ENCODE data around the gene OR2H2. TPM values are rescaled to one million over a fixed set of nuclear protein-coding genes. Genes with fewer than 3 reads are reported as not detected.

OR2H2 gene
- polyA plus RNA-seq (2012; ENCODE audit: insufficient read depth, insufficient read length): not detected

DNA sequence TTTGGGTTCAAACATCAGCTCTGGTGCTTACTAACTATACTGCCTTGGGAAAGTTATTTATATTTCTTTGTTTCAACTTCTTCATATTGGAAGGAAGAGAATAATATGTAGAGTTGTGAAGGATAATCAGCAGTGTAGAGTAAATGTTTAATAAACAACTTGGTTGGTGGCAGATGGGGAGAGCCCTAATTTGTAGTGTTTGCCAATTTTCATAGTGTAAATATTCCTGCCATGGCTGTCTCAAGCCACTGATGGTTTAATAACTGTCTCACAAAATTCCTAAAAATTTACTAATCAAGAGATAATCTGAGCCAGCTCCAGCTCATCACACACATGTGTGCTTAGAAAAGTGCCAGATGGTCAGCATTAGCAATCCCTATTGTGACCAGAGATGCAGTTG, at the start of gene OR2H2:
Gene OR2H2 (plus strand): TSS at position 301 of the 400 bp plus-strand sequence. CDS start 2,824 bp downstream, outside the sequence.
- H3K4me3 ChIP-seq (ENCODE audit: low read length): no peak within 1 kb of the TSS
- no peak for DNase-seq (ENCODE audit: low read depth, low spot score)

DNA sequence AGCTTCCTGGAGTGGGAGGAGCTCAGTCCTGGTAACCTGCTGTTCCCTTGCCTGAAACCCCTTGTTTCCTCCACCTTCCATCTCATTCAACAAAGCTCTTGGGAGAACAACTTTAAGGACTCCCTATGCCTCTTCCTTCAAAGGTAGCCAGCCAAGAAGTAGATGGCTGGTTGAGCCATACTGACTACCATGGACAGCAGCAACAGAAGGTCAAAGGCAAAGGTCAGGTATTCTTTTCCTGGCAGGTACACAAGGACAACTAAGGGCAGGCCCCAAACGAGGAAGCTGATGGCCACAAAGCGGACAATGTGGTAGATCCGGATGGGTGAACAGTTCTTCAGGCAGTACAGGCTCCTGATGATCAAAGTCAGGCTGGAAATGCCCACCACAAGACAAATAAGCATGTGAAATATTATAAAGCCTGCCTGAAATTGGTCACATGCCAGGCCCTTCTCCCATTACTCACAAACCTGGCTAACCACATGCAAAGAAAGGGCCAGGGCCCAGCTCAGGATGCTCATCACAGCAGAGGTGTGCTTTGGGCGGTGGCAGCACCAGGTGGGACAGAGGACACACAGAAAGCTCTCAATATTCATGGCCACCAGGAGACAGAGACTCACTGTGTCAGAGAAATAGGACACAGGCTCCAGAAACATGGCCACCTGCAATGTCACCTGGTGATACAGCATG, 47.1 kb upstream of the OR2H2 start:
- H3K4me3 ChIP-seq (ENCODE audit: low read length): no peak overlapping the region

DNA sequence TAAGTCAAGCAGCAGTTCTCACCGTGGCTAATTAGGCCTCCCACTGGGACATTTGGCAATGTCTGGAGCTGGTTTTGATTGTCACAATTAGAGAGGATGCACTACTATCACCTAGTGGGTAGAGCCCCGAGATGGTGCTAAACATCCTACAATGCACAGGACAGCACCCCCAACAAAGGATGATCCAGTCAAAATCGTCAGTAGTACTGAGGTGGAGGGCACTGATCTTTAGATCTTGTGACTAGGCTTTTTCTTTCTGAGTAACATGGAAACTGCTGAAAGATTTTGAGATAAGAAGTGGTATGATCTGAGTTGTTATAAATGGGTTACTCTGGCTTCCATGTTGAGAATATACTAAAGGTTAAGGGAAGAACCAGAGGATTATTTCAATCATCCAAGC, 37.3 kb upstream of the OR2H2 start:
- no peak overlapping the region for H3K4me3 ChIP-seq (ENCODE audit: low read length)
- DNase-seq (ENCODE audit: low read depth, low spot score): no peak

More for the DNA sequence above, 47.1 kb upstream of the OR2H2 start:
- DNase-seq (ENCODE audit: low read depth, low spot score): no peak

DNA sequence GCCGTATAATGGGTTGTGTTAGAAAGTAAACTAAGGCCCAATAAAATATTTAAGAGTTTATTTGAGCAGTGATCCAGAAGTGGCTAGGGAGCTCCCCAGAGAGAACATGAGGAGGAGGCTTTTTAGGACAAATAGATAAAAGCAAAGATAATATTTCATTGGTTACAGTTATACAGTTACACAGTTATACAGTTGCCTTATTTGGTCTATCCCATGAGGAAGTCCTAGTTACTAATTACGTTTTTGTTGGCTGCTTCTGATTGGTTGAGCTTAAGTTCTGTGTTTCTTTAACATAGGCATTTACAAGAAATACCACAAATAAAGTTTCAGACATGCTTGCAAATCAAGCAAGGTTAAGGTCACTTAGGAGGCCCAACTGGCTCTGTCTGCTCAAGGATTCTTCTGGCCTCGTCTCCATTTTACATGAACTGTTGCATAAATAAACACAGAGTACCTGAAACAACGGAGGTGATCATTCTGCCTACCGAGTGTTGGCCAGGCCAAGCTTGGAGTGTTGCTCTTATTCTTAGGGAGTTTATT, 32.3 kb upstream of the OR2H2 start:
- H3K4me3 ChIP-seq (ENCODE audit: low read length): no peak overlapping the region

DNA sequence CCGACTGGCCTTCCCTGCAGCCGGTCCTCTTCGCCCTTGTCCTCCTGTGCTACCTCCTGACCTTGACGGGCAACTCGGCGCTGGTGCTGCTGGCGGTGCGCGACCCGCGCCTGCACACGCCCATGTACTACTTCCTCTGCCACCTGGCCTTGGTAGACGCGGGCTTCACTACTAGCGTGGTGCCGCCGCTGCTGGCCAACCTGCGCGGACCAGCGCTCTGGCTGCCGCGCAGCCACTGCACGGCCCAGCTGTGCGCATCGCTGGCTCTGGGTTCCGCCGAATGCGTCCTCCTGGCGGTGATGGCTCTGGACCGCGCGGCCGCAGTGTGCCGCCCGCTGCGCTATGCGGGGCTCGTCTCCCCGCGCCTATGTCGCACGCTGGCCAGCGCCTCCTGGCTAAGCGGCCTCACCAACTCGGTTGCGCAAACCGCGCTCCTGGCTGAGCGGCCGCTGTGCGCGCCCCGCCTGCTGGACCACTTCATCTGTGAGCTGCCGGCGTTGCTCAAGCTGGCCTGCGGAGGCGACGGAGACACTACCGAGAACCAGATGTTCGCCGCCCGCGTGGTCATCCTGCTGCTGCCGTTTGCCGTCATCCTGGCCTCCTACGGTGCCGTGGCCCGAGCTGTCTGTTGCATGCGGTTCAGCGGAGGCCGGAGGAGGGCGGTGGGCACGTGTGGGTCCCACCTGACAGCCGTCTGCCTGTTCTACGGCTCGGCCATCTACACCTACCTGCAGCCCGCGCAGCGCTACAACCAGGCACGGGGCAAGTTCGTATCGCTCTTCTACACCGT, 31.5 kb upstream of the OR2H2 start:
- H3K4me3 ChIP-seq (ENCODE audit: low read length): no peak overlapping the region
- no peak for DNase-seq (ENCODE audit: low read depth, low spot score)

More for the DNA sequence above, 32.3 kb upstream of the OR2H2 start:
- peak; percentile 77 for DNase-seq (ENCODE audit: low read depth, low spot score)

DNA sequence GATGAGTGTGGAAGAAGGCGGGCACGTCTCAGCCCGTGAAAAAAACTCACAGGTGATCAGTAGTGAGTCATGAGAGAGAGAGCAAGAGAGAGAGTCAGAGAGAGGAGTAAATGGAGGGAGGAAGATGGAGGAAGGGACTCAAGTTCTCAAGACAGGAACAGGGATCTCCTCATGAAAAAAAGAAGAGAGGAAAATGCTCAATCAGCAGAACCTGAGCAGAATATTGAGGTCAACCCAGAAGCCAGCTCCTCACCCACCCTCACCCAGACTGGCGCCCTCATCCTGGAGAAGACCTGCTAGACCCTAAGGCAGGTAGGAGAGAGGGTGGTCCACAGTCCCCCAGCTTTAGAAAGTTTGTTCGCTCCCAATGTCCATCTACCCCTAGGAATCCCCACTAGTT, 30.2 kb upstream of the OR2H2 start:
- DNase-seq (ENCODE audit: low read depth, low spot score): no peak
- H3K4me3 ChIP-seq (ENCODE audit: low read length): no peak overlapping the region

DNA sequence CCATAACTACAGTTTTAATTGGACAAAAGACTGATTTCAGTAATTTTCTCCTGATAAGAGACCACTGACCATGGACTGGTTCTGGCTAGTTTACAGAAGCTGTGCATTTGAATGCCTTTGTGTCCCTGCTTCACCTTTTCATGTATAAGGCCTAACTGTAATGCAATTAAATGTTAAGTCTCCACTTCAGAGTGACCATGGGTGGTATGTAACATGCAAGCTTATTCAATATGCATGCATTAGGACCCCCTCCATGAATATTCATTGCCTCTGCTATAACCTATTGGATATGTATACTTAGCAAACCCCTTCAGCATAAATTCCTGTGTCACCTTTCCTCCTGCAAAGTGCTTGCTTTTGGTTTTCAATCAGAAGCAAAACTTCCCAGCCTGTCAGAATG, 27.6 kb upstream of the OR2H2 start:
- H3K4me3 ChIP-seq (ENCODE audit: low read length): no peak overlapping the region
- no peak for DNase-seq (ENCODE audit: low read depth, low spot score)

DNA sequence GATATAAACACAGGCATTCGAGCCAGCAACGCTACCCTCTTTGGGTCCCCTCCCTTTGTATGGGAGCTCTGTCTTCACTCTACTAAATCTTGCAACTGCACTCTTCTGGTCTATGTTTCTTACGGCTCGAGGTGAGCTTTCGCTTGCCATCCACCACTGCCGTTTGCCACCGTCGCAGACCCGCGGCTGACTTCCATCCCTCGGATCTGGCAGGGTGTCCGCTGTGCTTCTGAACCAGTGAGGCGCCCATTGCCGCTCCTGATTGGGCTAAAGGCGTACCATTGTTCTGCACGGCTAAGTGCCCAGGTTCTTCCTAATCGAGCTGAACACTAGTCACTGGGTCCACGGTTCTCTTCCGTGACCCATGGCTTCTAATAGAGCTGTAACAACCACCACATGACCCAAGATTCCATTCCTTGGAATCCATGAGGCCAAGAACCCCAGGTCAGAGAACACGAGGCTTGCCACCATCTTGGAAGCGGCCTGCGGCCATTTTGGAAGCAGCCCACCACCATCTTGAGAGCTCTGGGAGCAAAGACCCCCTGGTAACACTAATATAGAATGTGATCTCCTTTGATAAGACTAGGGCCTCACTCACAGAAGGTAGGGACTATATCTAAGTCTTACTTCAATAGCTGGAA, 26.4 kb upstream of the OR2H2 start:
- H3K4me3 ChIP-seq (ENCODE audit: low read length): no peak overlapping the region
- DNase-seq (ENCODE audit: low read depth, low spot score): no peak

DNA sequence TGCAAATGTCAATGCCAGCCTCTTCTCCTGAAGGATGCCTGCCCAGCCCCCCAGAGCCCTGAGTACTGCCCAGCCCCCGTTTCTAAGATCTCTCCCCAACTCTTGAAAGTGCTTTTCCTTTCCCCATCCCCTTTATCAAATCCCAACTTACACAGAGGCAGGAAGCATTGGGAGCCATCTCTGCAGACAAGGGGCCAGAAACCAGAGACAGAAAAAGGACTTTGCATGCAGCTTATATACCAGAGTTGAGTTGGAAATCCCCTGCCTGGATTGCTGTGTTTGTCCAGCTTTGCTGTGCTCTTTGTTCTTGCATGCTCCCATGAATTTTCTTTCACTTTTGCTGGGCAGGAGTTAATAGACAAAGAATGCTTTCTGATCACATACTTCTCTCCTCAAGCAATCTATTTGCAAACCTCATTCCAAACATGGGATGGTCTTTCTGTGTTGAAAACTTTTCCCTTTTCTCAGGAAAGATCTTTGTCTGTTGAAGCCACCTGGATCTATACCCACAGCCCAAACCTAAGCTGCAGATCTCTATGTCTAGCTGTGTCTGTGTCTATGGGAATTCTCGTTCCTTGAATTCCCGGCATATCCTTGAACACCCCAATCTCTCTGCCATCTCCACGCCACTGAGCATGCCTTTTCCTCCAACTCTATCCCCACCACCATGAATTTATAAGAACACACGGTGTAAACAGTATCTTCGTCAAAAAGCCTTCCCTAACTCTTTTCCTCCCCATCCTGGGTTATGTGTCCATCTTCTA, 25.2 kb upstream of the OR2H2 start, which contains the start of gene UBD:
Gene UBD (minus strand): TSS at position 209 of the 764 bp plus-strand sequence. CDS start 31 bp downstream, at position 178.
- no peak within 1 kb of the TSS for H3K4me3 ChIP-seq (ENCODE audit: low read length)
- DNase-seq (ENCODE audit: low read depth, low spot score): no peak

DNA sequence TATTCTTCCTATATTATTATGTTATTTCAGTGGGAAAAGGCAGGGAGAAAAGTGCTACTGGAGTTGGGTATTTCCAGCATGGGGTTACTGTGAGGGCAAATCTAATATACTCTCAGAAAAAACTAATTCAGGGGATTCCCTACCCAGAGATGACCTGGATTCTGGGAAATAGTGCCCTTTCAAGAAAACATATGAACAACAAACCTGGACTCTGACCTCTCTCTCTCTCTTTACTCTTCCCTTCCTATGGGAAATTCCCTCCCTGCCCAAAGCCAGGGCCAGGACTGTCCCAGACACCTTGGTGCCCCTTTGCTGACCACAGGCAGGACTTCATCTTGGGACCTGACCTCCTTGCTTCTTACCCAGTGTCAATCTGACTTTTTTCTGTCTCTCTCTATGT, 23.8 kb upstream of the OR2H2 start:
- DNase-seq (ENCODE audit: low read depth, low spot score): no peak
- no peak overlapping the region for H3K4me3 ChIP-seq (ENCODE audit: low read length)

DNA sequence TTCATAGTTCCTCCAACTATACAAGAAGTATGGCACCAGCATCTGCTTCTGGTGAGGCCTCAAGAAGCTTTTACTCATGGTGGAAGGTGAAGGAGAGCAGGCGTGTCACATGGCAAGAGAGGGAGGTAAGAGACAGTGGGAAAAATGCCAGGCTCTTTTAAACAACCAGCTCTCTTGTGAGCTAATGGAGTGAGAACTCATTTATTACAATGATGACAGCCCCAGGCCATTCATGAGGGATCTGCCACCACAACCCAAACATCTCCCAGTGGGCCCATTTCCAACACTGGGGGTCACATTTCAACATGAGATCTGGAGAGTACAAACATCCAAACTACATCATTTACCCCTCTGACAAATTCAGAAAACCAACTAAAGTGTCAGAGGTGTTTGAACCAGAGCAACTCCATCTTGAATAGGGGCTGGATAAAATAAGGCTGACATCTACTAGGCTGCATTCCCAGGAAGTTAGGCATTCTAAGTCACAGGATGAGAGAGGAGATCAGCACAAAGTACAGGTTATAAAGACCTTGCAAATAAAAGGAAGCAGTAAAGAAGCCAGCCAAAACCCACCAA, 23.2 kb upstream of the OR2H2 start:
- DNase-seq (ENCODE audit: low read depth, low spot score): no peak
- no peak overlapping the region for H3K4me3 ChIP-seq (ENCODE audit: low read length)

DNA sequence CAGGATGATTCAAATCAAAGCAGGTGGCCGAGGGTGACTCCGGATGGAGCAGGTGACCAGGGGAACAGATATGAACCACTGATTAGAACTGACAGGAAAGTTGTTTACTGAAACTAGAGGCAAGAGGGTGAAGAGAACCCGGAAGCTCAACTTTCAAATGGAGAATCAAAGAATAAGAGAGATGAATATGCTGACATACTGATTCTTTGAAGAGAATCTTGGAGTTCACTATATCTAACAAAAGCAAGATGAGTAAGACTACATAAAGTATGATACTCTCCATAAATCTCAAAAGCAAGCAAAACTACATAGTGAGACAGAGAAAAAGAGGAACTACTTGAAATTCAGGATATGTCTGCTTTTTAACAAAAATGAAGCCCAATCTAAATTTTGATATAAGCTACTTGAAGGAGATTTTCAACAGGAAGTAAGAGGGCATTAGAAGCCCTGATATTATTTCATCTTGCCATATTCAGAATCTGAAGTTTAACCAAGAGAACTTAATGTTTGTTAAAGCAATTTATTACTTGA, 21.4 kb upstream of the OR2H2 start:
- H3K4me3 ChIP-seq (ENCODE audit: low read length): no peak overlapping the region
- no peak for DNase-seq (ENCODE audit: low read depth, low spot score)

DNA sequence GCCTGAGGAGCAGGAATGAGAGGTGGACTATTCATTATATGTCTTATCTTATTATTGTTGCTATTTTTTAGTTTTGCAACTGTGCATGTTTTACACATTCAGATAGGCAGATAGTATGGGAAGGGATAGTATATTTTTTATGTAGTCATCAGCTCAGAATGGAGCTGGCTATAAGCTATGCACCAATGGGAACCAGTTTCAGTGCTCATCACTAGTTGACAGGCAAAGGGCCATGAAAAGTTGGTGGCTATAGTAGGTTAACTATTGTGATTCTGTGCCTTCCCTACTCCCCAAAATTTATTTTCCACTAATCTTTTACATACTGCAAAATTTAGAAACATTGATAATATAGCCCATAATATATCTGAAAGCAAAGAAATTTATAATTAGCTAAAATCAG, 20.0 kb upstream of the OR2H2 start:
- DNase-seq (ENCODE audit: low read depth, low spot score): no peak
- no peak overlapping the region for H3K4me3 ChIP-seq (ENCODE audit: low read length)

DNA sequence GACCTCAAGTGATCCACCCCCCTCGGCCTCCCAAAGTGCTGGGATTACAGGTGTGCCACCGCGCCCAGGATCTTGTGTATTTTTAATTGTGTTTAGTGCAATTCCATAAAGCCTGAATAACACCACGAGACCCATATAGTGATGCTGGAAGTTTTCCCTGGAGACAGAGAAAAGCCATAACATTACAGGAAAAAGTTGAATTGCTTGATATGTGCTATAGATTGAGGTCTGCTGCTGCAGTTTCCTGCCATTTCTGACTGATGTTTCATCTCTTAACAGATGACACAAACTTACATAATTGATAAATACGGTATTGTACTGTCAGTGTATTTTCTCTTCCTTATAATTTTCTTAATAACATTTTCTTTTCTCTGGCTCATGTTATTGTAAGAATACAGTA, 18.1 kb upstream of the OR2H2 start:
- DNase-seq (ENCODE audit: low read depth, low spot score): no peak
- no peak overlapping the region for H3K4me3 ChIP-seq (ENCODE audit: low read length)

DNA sequence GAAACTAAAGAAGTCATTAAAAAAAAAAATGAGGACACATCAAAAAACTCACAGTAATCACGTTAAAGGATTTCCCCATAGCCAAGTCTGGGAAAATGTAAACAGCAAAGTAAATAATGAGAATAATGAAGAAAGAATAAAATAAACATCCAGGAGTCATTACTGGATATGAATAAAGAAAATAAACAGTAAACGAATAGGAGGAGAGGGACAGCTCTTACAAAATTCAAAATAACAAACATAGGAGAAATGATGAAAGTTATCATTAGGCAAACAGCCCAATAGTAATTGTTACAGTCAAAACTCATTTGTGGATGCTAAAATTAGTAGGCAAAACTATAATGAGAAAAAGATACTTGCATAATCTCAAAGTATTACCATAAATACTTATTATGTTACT, 17.4 kb upstream of the OR2H2 start:
- no peak overlapping the region for H3K4me3 ChIP-seq (ENCODE audit: low read length)
- no peak for DNase-seq (ENCODE audit: low read depth, low spot score)

DNA sequence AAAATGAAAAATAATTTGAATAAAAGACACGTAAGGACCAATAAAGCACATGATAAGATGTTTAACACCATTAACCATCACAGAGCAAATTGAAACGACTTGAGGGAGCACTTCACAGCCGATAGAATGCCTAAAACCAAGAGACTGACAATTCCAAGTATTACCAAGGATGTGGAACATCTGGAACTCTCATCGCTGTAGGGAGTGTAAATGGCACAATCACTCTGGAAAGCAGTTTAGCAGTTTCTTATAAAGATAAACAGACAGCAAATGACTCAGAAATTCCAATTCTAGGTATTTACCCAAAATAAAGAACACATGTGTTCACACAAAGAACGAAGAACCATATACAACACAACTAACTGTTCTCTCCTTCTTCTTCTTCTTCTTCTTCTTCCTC, 16.9 kb upstream of the OR2H2 start:
- no peak for DNase-seq (ENCODE audit: low read depth, low spot score)
- H3K4me3 ChIP-seq (ENCODE audit: low read length): no peak overlapping the region

DNA sequence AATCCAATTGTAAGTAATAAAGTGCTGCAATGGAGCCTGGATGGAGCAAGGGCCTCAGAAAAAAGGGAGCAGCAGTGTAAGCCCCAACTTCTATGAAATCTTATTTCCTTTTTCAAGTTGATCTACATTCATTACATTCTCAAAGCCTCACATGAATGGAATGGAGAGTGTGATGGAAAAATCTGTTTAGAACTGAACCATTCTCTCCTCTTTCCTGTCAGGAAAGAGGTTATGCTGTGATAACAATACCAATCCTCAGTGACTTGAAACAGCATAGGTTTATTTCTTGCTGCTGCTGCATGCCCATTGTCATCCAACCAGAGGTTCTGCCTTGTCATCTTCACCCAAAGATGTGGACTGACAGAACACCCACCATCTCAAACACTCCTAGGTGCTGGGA, 8.9 kb upstream of the OR2H2 start:
- no peak overlapping the region for H3K4me3 ChIP-seq (ENCODE audit: low read length)
- no peak for DNase-seq (ENCODE audit: low read depth, low spot score)

DNA sequence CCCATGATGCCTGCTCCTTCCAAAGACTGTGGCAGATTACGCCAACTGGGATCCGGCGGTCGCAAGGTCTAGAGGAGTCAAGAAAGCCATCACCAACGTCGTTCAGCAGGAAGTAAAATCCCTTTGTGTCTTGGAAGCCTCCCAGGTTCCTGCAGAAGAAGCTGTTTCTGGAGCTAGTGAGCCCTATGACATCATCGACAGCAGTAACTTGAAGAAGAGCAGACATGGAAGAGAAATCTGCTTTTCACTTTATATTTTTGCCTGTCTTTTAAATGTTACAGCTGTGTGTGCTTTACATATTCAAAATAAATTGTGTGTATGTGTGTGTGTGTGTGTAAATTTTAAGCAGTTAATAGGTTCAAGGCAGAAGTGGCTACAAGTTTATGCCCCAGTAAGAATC, 7.4 kb upstream of the OR2H2 start:
- no peak for DNase-seq (ENCODE audit: low read depth, low spot score)
- no peak overlapping the region for H3K4me3 ChIP-seq (ENCODE audit: low read length)
